ENCODE data around the gene RNGTT. TPM values are rescaled to one million over a fixed set of nuclear protein-coding genes. Genes with fewer than 3 reads are reported as not detected.

Gene RNGTT
- total RNA-seq, 1 experiment from 2014 or later: 15.2 TPM

- Histone ChIP-seq H3K4me3 (no peak overlapping the region), H3K9me2 (ENCODE audit: insufficient read depth) (no peaks in the 10 kb centered on the region), H3F3A (ENCODE audit: insufficient read depth, low read depth) (no peaks in the 10 kb centered on the region), H4K20me1 (ENCODE audit: insufficient read depth) (no peaks in the 10 kb centered on the region), H3K9me3 (ENCODE audit: insufficient read depth, low read depth) (no peaks in the 10 kb centered on the region), H2AFZ (no peak overlapping the region), H3K4me2 (no peak overlapping the region), H3K27ac (no peak overlapping the region), H3K27me3 (ENCODE audit: insufficient read depth, low read depth) (no peaks in the 10 kb centered on the region), H3K4me1 (replicated peaks; ENCODE audit: insufficient read depth) (peaks cover 7% of the 10 kb centered on the region; the same call in 1 of the 2 replicates), H3K36me3 (ENCODE audit: low read depth) (no peaks in the 10 kb centered on the region), H3K79me2 (ENCODE audit: low read depth) (no peaks in the 10 kb centered on the region)
- no TSS peak for BruUV-seq (replicated peaks)
- intact Hi-C loops (cut with micrococcal nuclease; ENCODE audit: unreplicated experiment): no loop called here
- TF ChIP-seq CTCF (conservative IDR thresholded peaks at IDR 0.05) (no peak), EZH2 (IDR thresholded peaks at IDR 0.05; ENCODE audit: low read depth) (no peak)
- ChIA-PET POLR2A (ENCODE audit: unreplicated experiment) (no interaction called here), CTCF (no interaction called here)
- DNase-seq: no peak
Measured at GRCh38 chr6:88825856-88826255, 137.6 kb downstream of the RNGTT start.

GRCh38 chr6:88823998-88824397 is 139.4 kb downstream of the RNGTT start:
- intact Hi-C loops (cut with micrococcal nuclease; ENCODE audit: unreplicated experiment): no loop called here
- Histone ChIP-seq H4K20me1 (ENCODE audit: insufficient read depth) (no peaks in the 10 kb centered on the region), H3K36me3 (ENCODE audit: low read depth) (no peaks in the 10 kb centered on the region), H3K27ac (no peak overlapping the region), H3K27me3 (ENCODE audit: insufficient read depth, low read depth) (no peaks in the 10 kb centered on the region), H3K79me2 (ENCODE audit: low read depth) (no peaks in the 10 kb centered on the region), H3K4me1 (replicated peaks; ENCODE audit: insufficient read depth) (peaks cover 7% of the 10 kb centered on the region; the same call in 1 of the 2 replicates), H3K9me3 (ENCODE audit: insufficient read depth, low read depth) (no peaks in the 10 kb centered on the region), H3F3A (ENCODE audit: insufficient read depth, low read depth) (no peaks in the 10 kb centered on the region), H3K4me2 (0 out of 2 replicates have a peak overlapping the region, but pooled peaks have one; percentile 26), H3K4me3 (no peak overlapping the region), H2AFZ (no peak overlapping the region), H3K9me2 (ENCODE audit: insufficient read depth) (no peaks in the 10 kb centered on the region)
- no peak for TF ChIP-seq CTCF (conservative IDR thresholded peaks at IDR 0.05)
- TF ChIP-seq EZH2 (IDR thresholded peaks at IDR 0.05; ENCODE audit: low read depth): no peak
- ChIA-PET CTCF (no interaction called here), POLR2A (ENCODE audit: unreplicated experiment) (no interaction called here)
- BruUV-seq (replicated peaks): no TSS peak
- peak in 1 of 2 experiments; percentile 52 for DNase-seq

GRCh38 chr6:88815491-88815890 is 147.9 kb downstream of the RNGTT start:
- H3K9me2 ChIP-seq (ENCODE audit: insufficient read depth): no peaks in the 10 kb centered on the region
- DNase-seq: no peak
- H3K79me2 ChIP-seq (ENCODE audit: low read depth): no peaks in the 10 kb centered on the region
- no peaks in the 10 kb centered on the region for H4K20me1 ChIP-seq (ENCODE audit: insufficient read depth)
- H3K27ac ChIP-seq: no peak overlapping the region
- no peak for TF ChIP-seq EZH2 (IDR thresholded peaks at IDR 0.05; ENCODE audit: low read depth)
- no peak for TF ChIP-seq CTCF (conservative IDR thresholded peaks at IDR 0.05)
- no peak overlapping the region for H3K4me2 ChIP-seq
- H2AFZ ChIP-seq: no peak overlapping the region
- intact Hi-C loops (cut with micrococcal nuclease; ENCODE audit: unreplicated experiment): no loop called here
- H3K9me3 ChIP-seq (ENCODE audit: insufficient read depth, low read depth): no peaks in the 10 kb centered on the region
- no TSS peak for BruUV-seq (replicated peaks)
- ChIA-PET CTCF (interaction anchor here (0.5 kb wide), 1 partner anchor 8 kb away, joined by 8 read pairs; no protein-coding TSS in a partner anchor), POLR2A (ENCODE audit: unreplicated experiment) (no interaction called here)
- no peaks in the 10 kb centered on the region for H3K27me3 ChIP-seq (ENCODE audit: insufficient read depth, low read depth)
- no peaks in the 10 kb centered on the region for H3F3A ChIP-seq (ENCODE audit: insufficient read depth, low read depth)
- H3K4me3 ChIP-seq: no peak overlapping the region
- H3K36me3 ChIP-seq (ENCODE audit: low read depth): no peaks in the 10 kb centered on the region
- no peaks in the 10 kb centered on the region for H3K4me1 ChIP-seq (replicated peaks; ENCODE audit: insufficient read depth)
